Breast epithelium (tissue), 4 donors: ENCODE data around the gene GABRA5. TPM values are rescaled to one million over a fixed set of nuclear protein-coding genes. Genes with fewer than 3 reads are reported as not detected.

ENCODE experiments used
- DNase-seq, 2 donors: peaks; one replicate each; pipeline ENCODE4 v3.0.0-alpha.2; 2019; ENCODE audit warnings: low spot score in 2 of 2
- H3K27ac ChIP-seq, 2 donors: fragments of 200-600 bp; sonication (generic) in 1 of 2; one replicate each; pipeline ENCODE4 v1.5.1; 2016 to 2019; ENCODE audit warnings: mild to moderate bottlenecking in 1 of 2
- H3K27me3 ChIP-seq, 2 donors: fragments of 200-600 bp; sonication (generic) in 1 of 2; one replicate each; pipeline versions ENCODE4 v1.5.1 to v1.6.0; 2017 to 2019; ENCODE audit warnings: control low read depth in 1 of 2, mild to moderate bottlenecking in 1 of 2
- H3K36me3 ChIP-seq: fragments of 200-600 bp; one replicate; pipeline ENCODE4 v1.5.1; 2019
- H3K4me1 ChIP-seq, 2 donors: fragments of 200-600 bp; sonication (generic); one replicate each; pipeline ENCODE4 v1.5.1; 2016 to 2019; ENCODE audit warnings: control low read depth in 1 of 2
- H3K4me3 ChIP-seq, 3 donors: fragments of 200-600 bp; sonication (generic); 1 replicate in 2 of 3; 2 replicates in 1 of 3; pipeline ENCODE4 v1.5.1; 2016 to 2019; ENCODE audit warnings: mild to moderate bottlenecking in 3 of 3, moderate library complexity in 2 of 3
- H3K9me3 ChIP-seq, 2 donors: fragments of 200-600 bp; sonication (generic) in 1 of 2; one replicate each; pipeline ENCODE4 v1.5.1; 2016 to 2019; ENCODE audit warnings: control low read depth in 1 of 2
- POLR2A ChIP-seq: fragments of 450-650 bp; IDR thresholded peaks from one replicate; pipeline ENCODE4 v1.6.1; 2016; ENCODE audit warnings: antibody characterized with exemption, mild to moderate bottlenecking, moderate library complexity
- POLR2AphosphoS5 ChIP-seq, 3 donors: sonication (generic); formaldehyde crosslinking; IDR thresholded peaks; one replicate each; pipeline ENCODE4 v1.6.1; 2017; ENCODE audit warnings: antibody characterized with exemption in 3 of 3
- intact Hi-C: fragments of 100-400 bp; cut with DNase I; formaldehyde crosslinking; loops from one replicate; pipeline ENCODE4 v1.15.1; 2023; ENCODE audit warnings: low total_unique reads
- total RNA-seq, 3 donors: library from RNA; depleted of rRNA; stranded (reverse); fragments of >200 nt; gene quantifications; one replicate each; pipeline ENCODE4 v1.1.0, GENCODE V29; 2016
- TF ChIP-seq, protein P1 (sequence below), 3 donors: fragments of 450-650 bp; IDR thresholded peaks; one replicate each; pipeline ENCODE4 v1.5.1; 2016 to 2017; ENCODE audit warnings: antibody characterized with exemption in 3 of 3, mild to moderate bottlenecking in 3 of 3, moderate library complexity in 3 of 3

GABRA5 gene
- total RNA-seq, 3 donors from 2014 or later = not detected

DNA sequence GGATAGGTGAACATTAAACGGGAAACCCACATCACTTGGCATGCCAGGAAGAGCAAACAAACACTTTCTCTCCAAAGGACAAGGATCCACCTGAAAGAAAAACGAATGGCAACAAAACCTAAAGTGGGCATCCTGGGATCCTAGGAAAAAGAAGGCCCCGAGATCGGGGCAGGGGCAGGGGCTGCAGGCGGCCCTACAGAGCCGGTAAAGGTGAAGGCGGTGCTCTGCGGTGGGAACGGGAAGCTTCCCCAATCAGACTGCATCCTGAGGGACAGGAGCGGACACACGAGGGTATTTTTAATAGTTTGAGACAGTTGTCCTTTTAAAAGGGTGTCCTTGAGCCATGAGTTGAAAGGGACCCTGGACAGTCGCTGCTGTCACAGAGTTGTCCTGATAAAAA is 24.9 kb upstream of the GABRA5 start:
- intact Hi-C loops = no loop called here
- TF ChIP-seq POLR2A (no peak), POLR2AphosphoS5 (IDR thresholded peaks at IDR 0.05) (no peak)
- TF ChIP-seq, protein P1, sequence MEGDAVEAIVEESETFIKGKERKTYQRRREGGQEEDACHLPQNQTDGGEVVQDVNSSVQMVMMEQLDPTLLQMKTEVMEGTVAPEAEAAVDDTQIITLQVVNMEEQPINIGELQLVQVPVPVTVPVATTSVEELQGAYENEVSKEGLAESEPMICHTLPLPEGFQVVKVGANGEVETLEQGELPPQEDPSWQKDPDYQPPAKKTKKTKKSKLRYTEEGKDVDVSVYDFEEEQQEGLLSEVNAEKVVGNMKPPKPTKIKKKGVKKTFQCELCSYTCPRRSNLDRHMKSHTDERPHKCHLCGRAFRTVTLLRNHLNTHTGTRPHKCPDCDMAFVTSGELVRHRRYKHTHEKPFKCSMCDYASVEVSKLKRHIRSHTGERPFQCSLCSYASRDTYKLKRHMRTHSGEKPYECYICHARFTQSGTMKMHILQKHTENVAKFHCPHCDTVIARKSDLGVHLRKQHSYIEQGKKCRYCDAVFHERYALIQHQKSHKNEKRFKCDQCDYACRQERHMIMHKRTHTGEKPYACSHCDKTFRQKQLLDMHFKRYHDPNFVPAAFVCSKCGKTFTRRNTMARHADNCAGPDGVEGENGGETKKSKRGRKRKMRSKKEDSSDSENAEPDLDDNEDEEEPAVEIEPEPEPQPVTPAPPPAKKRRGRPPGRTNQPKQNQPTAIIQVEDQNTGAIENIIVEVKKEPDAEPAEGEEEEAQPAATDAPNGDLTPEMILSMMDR (IDR thresholded peaks at IDR 0.05) = no peak
- DNase-seq = no peak
- H3K9me3 ChIP-seq = peaks cover 3 to 4% of the 10 kb centered on the region in 2 donors
- no peaks in the 10 kb centered on the region for H3K4me1 ChIP-seq
- H3K27ac ChIP-seq = no peak overlapping the region
- peaks cover 0 to 5% of the 10 kb centered on the region in 2 donors for H3K27me3 ChIP-seq
- H3K36me3 ChIP-seq = no peaks in the 10 kb centered on the region
- H3K4me3 ChIP-seq = no peak overlapping the region

DNA sequence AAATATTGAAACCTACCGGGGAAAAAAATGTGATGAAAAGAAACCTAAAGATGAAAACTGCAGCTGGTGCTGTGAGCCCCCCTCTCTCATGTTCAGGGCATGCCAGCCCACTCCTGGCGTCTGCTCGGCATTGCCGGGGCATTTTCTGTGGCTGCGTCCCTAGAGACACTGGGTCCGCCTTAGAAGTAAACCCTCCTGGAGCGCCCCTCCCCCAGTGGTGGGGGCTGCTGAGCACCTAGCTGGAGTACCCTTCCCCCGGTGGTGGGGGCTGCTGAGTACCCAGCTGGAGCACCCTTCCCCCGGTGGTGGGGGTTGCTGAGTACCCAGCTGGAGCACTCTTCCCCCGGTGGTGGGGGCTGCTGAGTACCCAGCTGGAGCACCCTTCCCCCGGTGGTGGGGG is 24.5 kb upstream of the GABRA5 start:
- no peak for DNase-seq
- no peak overlapping the region for H3K4me3 ChIP-seq
- peaks cover 0 to 5% of the 10 kb centered on the region in 2 donors for H3K27me3 ChIP-seq
- H3K4me1 ChIP-seq = no peaks in the 10 kb centered on the region
- no peaks in the 10 kb centered on the region for H3K36me3 ChIP-seq
- H3K27ac ChIP-seq = no peak overlapping the region
- peaks cover 0 to 4% of the 10 kb centered on the region in 2 donors for H3K9me3 ChIP-seq
- intact Hi-C loops = no loop called here
- TF ChIP-seq, protein P1 (IDR thresholded peaks at IDR 0.05) = no peak
- TF ChIP-seq POLR2AphosphoS5 (IDR thresholded peaks at IDR 0.05) = no peak
- TF ChIP-seq POLR2A = no peak

DNA sequence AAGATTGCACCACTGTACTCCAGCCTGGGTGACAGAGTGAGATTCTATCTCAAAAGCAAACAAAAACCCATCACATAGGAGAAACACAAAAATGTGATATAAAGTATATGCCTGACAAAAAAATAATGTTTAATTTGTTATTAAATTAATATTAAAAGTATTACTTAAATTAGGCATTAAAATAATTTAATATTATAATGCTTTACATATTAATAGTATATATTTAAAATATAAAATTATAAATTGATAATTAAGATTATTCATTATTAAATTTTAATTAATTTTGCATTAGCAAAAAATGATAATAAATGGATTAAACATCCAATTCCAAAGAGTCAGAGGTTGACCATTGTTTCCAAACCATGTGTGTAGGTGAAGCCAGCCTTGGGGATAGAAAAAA is 22.0 kb upstream of the GABRA5 start:
- no peaks in the 10 kb centered on the region for H3K27me3 ChIP-seq
- intact Hi-C loops = no loop called here
- H3K27ac ChIP-seq = no peak overlapping the region
- H3K4me1 ChIP-seq = no peaks in the 10 kb centered on the region
- no peaks in the 10 kb centered on the region for H3K36me3 ChIP-seq
- DNase-seq = no peak
- TF ChIP-seq POLR2AphosphoS5 (IDR thresholded peaks at IDR 0.05) = no peak
- TF ChIP-seq, protein P1 (IDR thresholded peaks at IDR 0.05) = no peak
- TF ChIP-seq POLR2A = no peak
- no peak overlapping the region for H3K4me3 ChIP-seq
- peaks cover 0 to 4% of the 10 kb centered on the region in 2 donors for H3K9me3 ChIP-seq

DNA sequence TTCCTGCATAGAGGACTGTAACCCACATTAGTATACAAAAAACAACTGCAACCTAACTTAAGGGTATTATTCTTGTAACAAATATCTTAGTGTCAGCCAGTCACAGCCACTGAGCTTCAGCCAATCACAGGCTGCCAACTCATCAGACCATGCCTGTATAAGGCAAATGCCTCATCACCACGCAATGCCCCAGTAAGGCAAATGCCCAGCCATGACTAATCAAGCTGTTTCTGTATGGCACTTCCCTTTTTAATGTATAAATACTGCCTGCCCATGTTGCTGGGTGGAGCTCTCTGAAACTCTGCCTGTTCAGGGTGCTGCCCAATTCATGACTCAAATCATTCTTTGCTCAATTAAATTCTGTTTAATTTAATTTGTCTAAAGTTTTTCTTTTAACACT is 18.4 kb upstream of the GABRA5 start:
- Histone ChIP-seq H3K36me3 (no peaks in the 10 kb centered on the region), H3K4me3 (no peak overlapping the region), H3K9me3 (peaks cover 0 to 4% of the 10 kb centered on the region in 2 donors), H3K27ac (no peak overlapping the region), H3K27me3 (no peaks in the 10 kb centered on the region), H3K4me1 (no peaks in the 10 kb centered on the region)
- intact Hi-C loops = no loop called here
- DNase-seq = no peak
- TF ChIP-seq POLR2A (no peak), POLR2AphosphoS5 (IDR thresholded peaks at IDR 0.05) (no peak)
- TF ChIP-seq, protein P1 (IDR thresholded peaks at IDR 0.05) = no peak

DNA sequence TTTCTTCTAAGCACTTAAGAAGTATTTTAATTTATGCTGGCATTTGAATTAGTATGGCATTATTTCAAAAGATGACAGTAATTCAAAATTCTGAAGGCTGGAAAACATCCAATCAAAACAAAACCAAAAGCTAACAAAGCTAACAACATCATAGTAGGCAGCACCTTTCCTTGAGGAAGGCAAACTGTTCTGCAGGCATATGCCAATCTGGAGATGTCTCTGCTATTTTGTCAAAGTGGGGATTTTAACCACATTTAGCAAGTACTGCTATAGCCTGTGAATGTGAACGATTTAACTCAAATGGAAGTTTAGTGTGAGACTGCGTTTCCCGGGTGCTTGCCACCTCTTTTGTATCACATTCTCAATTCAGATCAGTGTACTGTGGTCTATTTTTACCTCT is 16.7 kb upstream of the GABRA5 start:
- H3K4me1 ChIP-seq = no peaks in the 10 kb centered on the region
- no peak for TF ChIP-seq POLR2AphosphoS5 (IDR thresholded peaks at IDR 0.05)
- TF ChIP-seq, protein P1 (IDR thresholded peaks at IDR 0.05) = no peak
- TF ChIP-seq POLR2A = no peak
- H3K27me3 ChIP-seq = no peaks in the 10 kb centered on the region
- DNase-seq = no peak
- H3K36me3 ChIP-seq = no peaks in the 10 kb centered on the region
- no peak overlapping the region for H3K4me3 ChIP-seq
- no peak overlapping the region for H3K27ac ChIP-seq
- intact Hi-C loops = no loop called here
- peaks cover 0 to 4% of the 10 kb centered on the region in 2 donors for H3K9me3 ChIP-seq
